Measurements from ENCODE around the gene TRMT10A.

Gene TRMT10A
- total RNA-seq = 6.4 to 7.3 reads per million in 2 experiments

- DNase-seq (ENCODE audit: low read depth) = peak; percentile 92
Measured at GRCh38 chr4:99563310-99564186, at the start of gene TRMT10A. TSS of gene TRMT10A (minus strand) at chr4:99564039. CDS start at chr4:99559338, 4,701 bp downstream.

GRCh38 chr4:99612704-99613103 is 48.9 kb upstream of the TRMT10A start:
- no peak for DNase-seq (ENCODE audit: low read depth)

- DNase-seq (ENCODE audit: low read depth) = no peak
Measured at GRCh38 chr4:99612281-99612680, 48.4 kb upstream of the TRMT10A start.

DNA sequence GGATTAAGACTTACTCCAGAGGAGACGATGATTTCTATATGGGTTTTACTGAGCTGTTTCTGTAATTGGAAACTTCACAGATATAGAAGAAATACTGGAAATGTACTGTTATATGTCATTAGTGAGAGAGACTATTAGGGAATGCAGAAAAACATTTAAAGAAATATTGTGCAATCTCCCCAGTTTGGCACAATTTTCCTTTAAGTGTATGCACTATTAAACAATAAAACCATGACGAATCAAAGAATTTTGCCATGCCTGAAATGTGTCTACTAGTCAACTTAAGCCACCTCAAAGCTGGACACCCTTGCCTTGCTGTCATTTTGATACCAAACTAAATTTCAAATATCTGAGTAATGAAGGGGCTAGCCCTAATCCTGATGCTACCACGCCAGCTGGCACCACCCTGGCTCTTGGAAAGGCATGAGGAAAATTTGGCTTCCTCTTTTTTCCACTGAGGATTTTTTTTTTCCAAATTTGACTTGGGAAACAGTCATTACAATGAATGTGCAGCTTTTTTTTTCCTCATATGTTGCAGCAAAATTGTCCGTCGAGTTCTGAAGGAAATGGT is 46.9 kb upstream of the TRMT10A start:
- DNase-seq (ENCODE audit: low read depth) = no peak

DNA sequence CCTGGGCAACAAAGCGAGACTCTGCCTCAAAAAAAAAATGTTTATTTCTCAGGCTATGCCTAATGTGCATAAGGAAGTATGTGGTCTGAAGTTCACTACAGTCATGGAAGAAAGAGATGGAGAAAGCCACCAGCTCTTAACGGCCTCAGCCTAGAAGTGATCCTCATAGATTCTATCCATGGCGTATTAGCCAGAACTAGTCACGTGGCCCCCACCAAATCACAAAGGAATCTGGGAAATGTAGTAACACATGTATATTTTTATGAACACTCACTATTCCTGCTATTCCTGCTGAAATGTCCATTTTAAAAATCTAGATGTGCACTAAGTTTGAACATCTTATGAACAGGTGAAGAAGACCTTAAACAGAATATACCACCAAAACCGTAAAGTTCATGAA is 44.6 kb upstream of the TRMT10A start:
- DNase-seq (ENCODE audit: low read depth) = no peak

DNA sequence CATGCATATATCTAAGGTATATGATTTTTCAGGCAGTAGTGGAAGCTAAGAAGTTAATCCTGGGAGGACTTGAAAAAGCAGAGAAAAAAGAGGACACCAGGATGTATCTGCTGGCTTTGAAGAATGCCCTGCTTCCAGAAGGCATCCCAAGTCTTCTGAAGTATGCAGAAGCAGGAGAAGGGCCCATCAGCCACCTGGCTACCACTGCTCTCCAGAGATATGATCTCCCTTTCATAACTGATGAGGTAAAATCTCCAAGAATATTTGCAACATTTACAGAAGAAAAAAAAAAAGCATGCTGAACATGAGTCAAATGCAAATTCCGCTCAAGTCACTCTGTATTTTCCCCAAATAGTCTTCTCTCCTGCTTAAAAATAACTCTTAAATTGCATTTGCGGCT is 42.9 kb upstream of the TRMT10A start:
- no peak for DNase-seq (ENCODE audit: low read depth)

DNA sequence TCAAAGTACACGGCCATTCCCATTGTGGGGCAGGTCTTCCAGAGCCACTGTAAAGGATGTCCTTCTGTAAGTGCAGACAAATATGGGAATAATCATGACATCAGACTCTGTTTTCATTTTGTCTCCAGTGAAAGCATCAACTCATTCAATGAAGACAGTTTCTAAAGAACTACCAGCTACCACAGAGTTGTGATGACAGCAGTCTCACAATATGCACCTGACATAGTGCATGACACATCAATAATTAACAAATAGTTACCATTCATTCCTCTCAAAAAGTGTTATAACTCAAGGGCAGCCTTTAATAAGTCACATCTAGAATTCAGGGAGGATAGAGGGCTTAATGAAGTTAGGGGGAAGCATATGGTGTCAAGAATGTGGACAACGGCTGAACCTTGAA is 31.0 kb upstream of the TRMT10A start:
- DNase-seq (ENCODE audit: low read depth) = no peak

DNA sequence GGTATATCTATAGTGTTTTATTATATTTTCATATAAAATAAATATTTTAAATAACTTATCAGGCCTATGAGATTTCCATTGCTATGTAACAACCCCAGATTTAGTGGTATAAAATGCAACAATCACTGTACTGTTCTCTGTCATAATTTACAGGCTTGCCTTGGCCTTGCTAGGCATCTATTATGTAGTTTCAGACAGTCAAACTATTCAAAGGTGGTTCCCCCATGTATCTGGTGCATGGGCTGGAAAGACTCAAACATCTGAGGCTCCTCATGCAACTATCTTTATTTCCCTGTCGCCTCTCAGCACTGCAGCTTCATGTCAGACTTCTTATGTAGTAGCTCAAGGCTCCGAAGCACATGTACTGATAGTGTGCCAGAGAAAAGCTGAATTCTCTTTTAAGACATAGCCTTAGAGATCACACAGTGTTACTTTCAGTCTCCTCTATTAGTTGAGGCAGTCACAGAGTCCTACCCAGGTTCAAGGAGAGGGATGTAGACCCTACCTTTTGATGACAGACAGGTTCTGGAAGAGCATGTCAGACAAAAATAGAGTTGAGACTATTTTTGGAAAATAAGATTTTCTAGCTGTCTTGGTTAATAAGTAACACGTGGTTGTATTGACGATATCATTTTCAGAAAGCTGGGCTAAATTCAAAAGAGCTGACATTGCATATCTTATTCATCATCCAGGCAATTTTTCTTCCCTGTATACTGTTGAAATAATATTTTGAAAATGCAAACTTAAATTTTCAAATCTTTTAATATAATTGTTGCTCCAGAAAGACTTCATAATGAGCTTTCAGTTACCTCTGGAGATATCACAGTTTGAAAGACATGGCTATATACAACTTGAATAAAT is 30.2 kb upstream of the TRMT10A start:
- DNase-seq (ENCODE audit: low read depth) = no peak

DNA sequence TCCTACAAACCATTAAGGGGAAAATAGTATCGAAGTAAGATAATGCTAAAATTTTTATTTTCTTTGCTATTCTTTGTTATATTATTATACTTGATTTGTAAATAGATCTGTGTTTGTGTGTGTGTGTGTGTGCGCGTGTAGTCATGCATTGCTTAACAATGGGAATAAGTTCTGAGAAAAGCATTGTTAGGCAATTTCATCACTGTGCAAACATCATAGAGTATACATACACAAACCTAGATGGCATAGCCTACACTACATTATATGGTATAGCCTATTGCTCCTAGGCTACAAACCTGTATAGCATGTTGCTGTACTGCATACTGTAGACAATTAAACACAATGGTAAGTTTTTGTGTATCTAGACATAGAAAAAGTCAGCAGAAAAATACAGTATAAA is 27.9 kb upstream of the TRMT10A start:
- no peak for DNase-seq (ENCODE audit: low read depth)

DNA sequence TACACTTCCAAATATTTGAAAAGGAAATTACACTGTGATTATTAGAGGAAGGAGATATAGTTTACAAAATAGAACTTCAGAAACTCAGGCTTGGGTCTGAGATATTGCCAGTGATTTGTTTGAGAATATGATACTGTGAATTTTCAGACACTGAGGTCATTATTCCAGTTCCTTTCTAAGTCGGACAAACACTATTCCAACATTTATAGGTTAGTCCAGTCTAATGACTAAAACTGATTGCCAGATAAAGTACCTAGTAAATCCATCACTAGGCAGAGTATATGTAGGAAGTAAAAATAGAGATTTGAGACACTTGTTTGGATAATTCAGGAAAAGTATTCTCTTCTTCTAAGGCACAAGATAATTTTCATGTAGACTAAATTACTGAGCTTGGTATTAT is 24.0 kb upstream of the TRMT10A start:
- no peak for DNase-seq (ENCODE audit: low read depth)

DNA sequence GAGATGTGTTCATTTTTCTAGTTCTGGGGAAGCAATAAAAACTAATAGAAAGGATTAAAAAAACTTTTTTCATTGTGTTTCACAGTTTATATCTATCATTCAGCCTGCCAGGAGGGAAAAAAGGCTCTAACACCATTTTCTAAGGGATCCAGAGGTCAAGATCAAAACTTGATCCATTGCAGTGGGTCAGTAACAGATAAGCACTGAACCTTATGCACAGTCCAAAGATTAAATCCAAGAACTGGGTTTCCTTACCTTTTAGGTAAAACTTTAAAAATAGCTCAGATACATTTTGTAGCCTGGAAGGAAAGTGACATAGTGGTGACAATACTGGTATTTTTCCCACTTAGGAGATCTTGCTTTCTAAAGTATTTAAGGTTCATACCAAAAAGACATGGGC is 23.5 kb upstream of the TRMT10A start:
- DNase-seq (ENCODE audit: low read depth) = no peak

DNA sequence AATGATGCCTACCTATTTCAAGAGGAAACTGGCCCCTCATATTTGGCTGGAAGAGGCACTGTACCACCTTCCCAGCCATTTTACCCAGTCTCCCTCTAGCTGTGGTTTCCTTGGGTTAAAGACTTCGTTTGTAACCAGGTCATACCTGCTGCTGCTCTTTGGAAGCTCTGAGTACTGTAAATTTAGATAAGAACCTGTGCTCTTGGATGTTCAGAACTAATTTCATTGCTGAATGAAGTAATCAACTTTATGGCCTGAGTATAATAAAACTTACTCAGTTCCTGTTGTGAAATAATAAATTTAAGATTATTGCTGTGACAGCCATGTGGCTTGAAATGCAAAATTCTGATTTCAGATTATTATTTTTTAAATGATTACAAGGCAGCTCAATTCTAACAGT is 23.0 kb upstream of the TRMT10A start:
- no peak for DNase-seq (ENCODE audit: low read depth)

DNA sequence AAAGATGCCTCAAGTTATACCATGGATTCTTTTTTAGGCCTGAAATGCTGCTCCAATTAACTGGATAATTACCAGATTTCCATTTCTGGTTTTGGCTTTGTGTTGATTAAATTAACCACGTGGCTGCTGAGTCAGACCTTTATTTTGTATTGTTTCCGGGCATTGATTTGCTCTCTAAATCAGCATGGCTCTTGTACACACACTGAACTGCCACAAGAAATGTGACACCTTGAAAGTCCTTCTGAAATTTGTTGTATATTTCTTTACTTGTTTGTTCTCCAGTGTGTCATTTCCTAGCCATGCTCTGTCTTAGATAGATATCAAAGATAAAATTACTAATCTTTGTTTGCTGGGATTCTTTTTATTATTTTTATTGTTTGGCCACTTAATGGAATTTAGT is 22.5 kb upstream of the TRMT10A start:
- DNase-seq (ENCODE audit: low read depth) = no peak

DNA sequence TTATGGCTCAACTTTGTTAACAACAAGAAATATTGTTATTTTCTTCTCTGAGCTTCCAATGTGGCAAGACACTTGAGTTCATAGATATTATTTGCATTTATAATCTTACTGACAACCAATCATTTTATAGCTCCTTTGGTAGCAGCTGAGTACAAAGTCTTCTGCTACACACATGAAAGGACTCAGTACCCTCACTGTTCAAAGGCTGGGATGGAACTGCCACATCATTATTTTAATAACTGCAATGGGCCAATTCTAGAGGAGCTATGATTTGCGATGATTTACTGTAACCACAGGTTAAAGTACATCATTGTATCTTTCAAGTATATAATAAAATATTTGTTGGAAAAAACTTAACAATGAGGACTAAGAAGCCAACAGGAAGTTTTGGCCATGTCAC is 21.7 kb upstream of the TRMT10A start:
- DNase-seq (ENCODE audit: low read depth) = no peak

DNA sequence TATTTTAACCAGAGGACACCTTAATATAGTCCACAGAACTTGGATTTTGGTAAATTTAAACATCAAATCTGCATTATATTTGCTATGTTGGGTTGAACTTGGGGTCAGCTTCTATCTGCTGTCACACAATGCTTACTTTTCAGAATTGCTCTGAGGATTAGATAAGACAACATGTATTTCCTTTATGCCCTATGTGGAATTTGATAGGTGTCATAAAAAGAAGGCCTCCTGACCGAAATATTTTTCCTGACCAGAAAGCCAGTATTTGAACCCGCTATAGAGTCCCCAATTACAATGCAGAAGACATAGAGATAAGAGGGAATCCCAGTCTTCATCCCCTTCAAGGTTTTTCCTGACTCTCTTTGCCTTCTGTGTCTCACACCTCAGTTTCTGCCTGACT is 14.9 kb upstream of the TRMT10A start:
- DNase-seq (ENCODE audit: low read depth) = no peak

DNA sequence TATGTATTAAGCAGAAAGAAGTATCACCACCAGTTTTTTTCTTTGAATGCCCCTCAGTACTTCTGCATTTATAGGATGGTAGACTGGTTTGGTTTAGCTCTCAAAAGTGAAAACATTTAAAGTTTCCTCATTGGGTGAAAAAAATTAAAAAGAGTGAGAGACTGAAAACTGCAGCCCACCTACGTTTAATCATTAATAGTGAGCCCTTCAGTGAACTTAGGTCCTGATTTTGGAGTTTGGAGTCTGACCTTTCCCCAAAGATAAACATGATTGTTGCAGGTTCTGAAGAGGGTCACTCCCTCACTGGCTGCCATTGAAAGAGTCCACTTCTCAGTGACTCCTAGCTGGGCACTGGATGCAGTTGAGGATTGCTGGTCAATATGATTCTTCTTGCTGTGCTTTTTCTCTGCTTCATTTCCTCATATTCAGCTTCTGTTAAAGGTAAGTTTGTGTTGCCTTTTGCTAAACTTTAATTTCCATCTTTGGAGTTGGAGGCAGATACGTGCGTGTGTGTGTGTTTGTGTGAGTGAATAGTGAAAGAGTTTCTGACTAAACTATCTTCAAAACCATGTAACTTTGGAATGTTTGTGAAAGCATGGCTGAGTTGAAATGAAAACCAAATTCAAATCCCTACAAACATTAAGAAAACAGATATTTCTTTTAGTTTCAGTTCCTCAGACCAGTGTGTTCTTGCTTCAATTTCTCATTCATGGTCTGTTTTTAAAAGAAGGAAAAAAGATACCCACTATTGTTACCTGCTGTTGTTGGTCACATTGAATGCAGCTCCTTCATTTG is 10.9 kb upstream of the TRMT10A start, which contains the start of gene MTTP:
MTTP (plus strand) TSS at position 295 of the 795 bp plus-strand sequence; CDS start at position 381, 86 bp downstream.
- DNase-seq (ENCODE audit: low read depth) = no peak

- DNase-seq (ENCODE audit: low read depth) = no peak
Measured at GRCh38 chr4:99573735-99574368, 10.0 kb upstream of the TRMT10A start.

GRCh38 chr4:99572527-99573240 is 8.8 kb upstream of the TRMT10A start:
- DNase-seq (ENCODE audit: low read depth) = no peak

GRCh38 chr4:99571883-99572282 is 8.0 kb upstream of the TRMT10A start:
- no peak for DNase-seq (ENCODE audit: low read depth)

- no peak for DNase-seq (ENCODE audit: low read depth)
Measured at GRCh38 chr4:99564921-99565320, 1.1 kb upstream of the TRMT10A start.

DNA sequence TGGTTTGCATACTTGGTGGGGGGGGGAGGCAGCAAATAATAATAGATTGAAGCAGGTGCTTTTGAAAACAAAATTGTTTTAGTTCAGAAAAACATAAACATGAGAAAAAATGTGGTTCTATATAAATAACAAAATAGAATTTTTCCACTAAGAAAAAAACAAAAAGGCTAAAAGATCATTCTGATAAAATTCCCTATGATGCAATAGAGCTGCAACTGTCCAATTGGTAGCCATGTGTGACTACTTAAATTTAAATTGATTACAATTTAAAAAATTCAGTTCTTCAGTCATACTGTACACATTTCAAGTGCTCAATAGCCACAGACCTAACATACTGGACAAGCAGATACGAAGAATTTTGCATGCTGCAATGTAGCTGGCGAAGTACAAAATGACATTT is 11.0 kb downstream of the TRMT10A start:
- DNase-seq (ENCODE audit: low read depth) = no peak

All from T follicular helper cell (primary cell).